ENCODE data around the gene NPM3. TPM values are rescaled to one million over a fixed set of nuclear protein-coding genes. Genes with fewer than 3 reads are reported as not detected.

Gene NPM3
- total RNA-seq, 1 experiment from 2014 or later: 260 TPM

GRCh38 chr10:101741938-101742337 lies 41.3 kb downstream of the NPM3 start (continued):
- no peak for TF ChIP-seq FOXP1 (CRISPR knock-in tag; IDR thresholded peaks at IDR 0.05; ENCODE audit: borderline replicate concordance)
- no peak for TF ChIP-seq ZNF121 (CRISPR knock-in tag; IDR thresholded peaks at IDR 0.05)
- no peak for TF ChIP-seq TEAD1 (CRISPR knock-in tag; IDR thresholded peaks at IDR 0.05)
- no peak for TF ChIP-seq RORB (CRISPR knock-in tag; IDR thresholded peaks at IDR 0.05)
- TF ChIP-seq PREB (CRISPR knock-in tag; IDR thresholded peaks at IDR 0.05; ENCODE audit: borderline replicate concordance): no peak

- Mint-ChIP-seq H3K4me1 (0 out of 2 replicates have a peak, but pooled peaks cover 3% of the 10 kb centered on the region), H3K4me3 (no peak overlapping the region), H3K27me3 (ENCODE audit: low read depth) (no peaks in the 10 kb centered on the region; the same call in 1 of the 2 replicates), H3K27ac (no peak overlapping the region), H3K36me3 (no peaks in the 10 kb centered on the region), H3K9me3 (no peaks in the 10 kb centered on the region)
- no peak for TF ChIP-seq ZSCAN18 (CRISPR knock-in tag; IDR thresholded peaks at IDR 0.05)
- TF ChIP-seq USF2 (CRISPR knock-in tag; IDR thresholded peaks at IDR 0.05): no peak
- TF ChIP-seq STAT6 (CRISPR knock-in tag; conservative IDR thresholded peaks at IDR 0.05; ENCODE audit: low read depth): no peak
- TF ChIP-seq ZBTB43 (CRISPR knock-in tag; IDR thresholded peaks at IDR 0.05): no peak
- no peak for TF ChIP-seq FOXK1 (CRISPR knock-in tag; IDR thresholded peaks at IDR 0.05)
- TF ChIP-seq HMGA2 (CRISPR knock-in tag; IDR thresholded peaks at IDR 0.05): no peak
- TF ChIP-seq CREM (CRISPR knock-in tag; IDR thresholded peaks at IDR 0.05): no peak
- no peak for TF ChIP-seq FOXP4 (CRISPR knock-in tag; IDR thresholded peaks at IDR 0.05)
- TF ChIP-seq CTCF (IDR thresholded peaks at IDR 0.05): no peak
- TF ChIP-seq ZNF425 (CRISPR knock-in tag; conservative IDR thresholded peaks at IDR 0.05): no peak
- TF ChIP-seq ZNF121 (CRISPR knock-in tag; IDR thresholded peaks at IDR 0.05): no peak
- TF ChIP-seq SMAD4 (CRISPR knock-in tag; IDR thresholded peaks at IDR 0.05): no peak
- TF ChIP-seq TP53 (CRISPR knock-in tag; IDR thresholded peaks at IDR 0.05): no peak
- no peak for TF ChIP-seq FOXJ3 (CRISPR knock-in tag; IDR thresholded peaks at IDR 0.05; ENCODE audit: borderline replicate concordance)
- TF ChIP-seq E2F5 (CRISPR knock-in tag; IDR thresholded peaks at IDR 0.05): no peak
- no peak for TF ChIP-seq ZNF219 (CRISPR knock-in tag; IDR thresholded peaks at IDR 0.05; ENCODE audit: borderline replicate concordance)
- ChIA-PET CTCF (interaction anchor here (0.7 to 3.2 kb wide), 5 partner anchors 13 to 518 kb away, joined by 4 to 15 read pairs (median 11); no protein-coding TSS in a partner anchor), POLR2A (no interaction called here)
- ATAC-seq: peak; percentile 55
- DNase-seq (ENCODE audit: low spot score): no peak
These were observed 46.6 kb downstream of the NPM3 start for GRCh38 chr10:101736666-101737065.
